Spleen (tissue), 7 donors: ENCODE data around the gene SEBOX.

Experiments
- CTCF ChIP-seq, 11 experiments: fragments of 200-600 bp in 7 of 11; fragments of 450-650 bp in 4 of 11; sonication (generic) in 4 of 11; IDR thresholded peaks in 8 of 11; conservative IDR thresholded peaks in 3 of 11; 1 replicate in 7 of 11; 2 replicates in 4 of 11; pipeline versions ENCODE4 v1.4.0 to v1.8.0; 2016 to 2021; ENCODE audit warnings: antibody characterized with exemption in 11 of 11, inconsistent platforms in 4 of 11, mild to moderate bottlenecking in 1 of 11
- POLR2A ChIP-seq, 3 donors: fragments of 450-650 bp; IDR thresholded peaks; one replicate each; pipeline ENCODE4 v1.5.1; 2017; ENCODE audit warnings: antibody characterized with exemption in 3 of 3, mild to moderate bottlenecking in 1 of 3
- POLR2AphosphoS5 ChIP-seq, 3 donors: sonication (generic); formaldehyde crosslinking; IDR thresholded peaks; one replicate each; pipeline ENCODE4 v1.5.1; 2017; ENCODE audit warnings: antibody characterized with exemption in 3 of 3
- donor health status: DM: no; HTN: no; CAD: no; lungs with moderate emphysema.
- donor health status: DM: no; HTN: no; CAD: no.
- donor health status: DM: no; HTN: no; CAD: no.

- TF ChIP-seq POLR2AphosphoS5 (IDR thresholded peaks at IDR 0.05) (no peak), CTCF (IDR thresholded peaks at IDR 0.05 in 8 of 11, conservative IDR thresholded peaks at IDR 0.05 in 3 of 11) (no peak), POLR2A (IDR thresholded peaks at IDR 0.05) (no peak)
Observed at GRCh38 chr17:28402224-28402630, 37.2 kb upstream of the SEBOX start.
